Right lobe of liver (tissue), 4 donors: ENCODE measurements around the gene TLE4.

Experiments used
- POLR2A ChIP-seq: fragments of 450-650 bp; IDR thresholded peaks from one replicate; pipeline ENCODE4 v1.6.1; 2017; ENCODE audit warnings: antibody characterized with exemption, mild to moderate bottlenecking
- TF ChIP-seq, protein P1 (sequence below), 4 donors: fragments of 200-600 bp in 3 of 4; fragments of 450-650 bp in 1 of 4; IDR thresholded peaks; one replicate each; pipeline versions ENCODE4 v1.5.1 to v1.8.0; 2016 to 2022; ENCODE audit warnings: antibody characterized with exemption in 4 of 4, mild to moderate bottlenecking in 2 of 4
- donor health status: DM: no; HTN: no; CAD: no.
- donor health status: DM: no; HTN: no; CAD: no.
- donor health status: DM: no; HTN: yes; CAD: no.

- TF ChIP-seq, protein P1, sequence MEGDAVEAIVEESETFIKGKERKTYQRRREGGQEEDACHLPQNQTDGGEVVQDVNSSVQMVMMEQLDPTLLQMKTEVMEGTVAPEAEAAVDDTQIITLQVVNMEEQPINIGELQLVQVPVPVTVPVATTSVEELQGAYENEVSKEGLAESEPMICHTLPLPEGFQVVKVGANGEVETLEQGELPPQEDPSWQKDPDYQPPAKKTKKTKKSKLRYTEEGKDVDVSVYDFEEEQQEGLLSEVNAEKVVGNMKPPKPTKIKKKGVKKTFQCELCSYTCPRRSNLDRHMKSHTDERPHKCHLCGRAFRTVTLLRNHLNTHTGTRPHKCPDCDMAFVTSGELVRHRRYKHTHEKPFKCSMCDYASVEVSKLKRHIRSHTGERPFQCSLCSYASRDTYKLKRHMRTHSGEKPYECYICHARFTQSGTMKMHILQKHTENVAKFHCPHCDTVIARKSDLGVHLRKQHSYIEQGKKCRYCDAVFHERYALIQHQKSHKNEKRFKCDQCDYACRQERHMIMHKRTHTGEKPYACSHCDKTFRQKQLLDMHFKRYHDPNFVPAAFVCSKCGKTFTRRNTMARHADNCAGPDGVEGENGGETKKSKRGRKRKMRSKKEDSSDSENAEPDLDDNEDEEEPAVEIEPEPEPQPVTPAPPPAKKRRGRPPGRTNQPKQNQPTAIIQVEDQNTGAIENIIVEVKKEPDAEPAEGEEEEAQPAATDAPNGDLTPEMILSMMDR (IDR thresholded peaks at IDR 0.05), result no peak
- no peak for TF ChIP-seq POLR2A
Observed at GRCh38 chr9:79685577-79685976, 113.8 kb downstream of the TLE4 start.
